OCI-LY3 (cell line): ENCODE results near the gene ELP2.

Source experiments
- CTCF ChIP-seq: fragments of 200-600, 300-600 bp; sonication (generic); IDR thresholded peaks from 2 replicates; pipeline ENCODE4 v1.5.1; 2014; ENCODE audit warnings: antibody characterized with exemption, low read length, low read depth
- EZH2phosphoT487 ChIP-seq: fragments of 200-600 bp; shearing (Covaris generic); IDR thresholded peaks from 2 replicates; pipeline ENCODE4 v1.6.1; 2018; ENCODE audit warnings: antibody characterized with exemption, mixed run types, low read depth

DNA sequence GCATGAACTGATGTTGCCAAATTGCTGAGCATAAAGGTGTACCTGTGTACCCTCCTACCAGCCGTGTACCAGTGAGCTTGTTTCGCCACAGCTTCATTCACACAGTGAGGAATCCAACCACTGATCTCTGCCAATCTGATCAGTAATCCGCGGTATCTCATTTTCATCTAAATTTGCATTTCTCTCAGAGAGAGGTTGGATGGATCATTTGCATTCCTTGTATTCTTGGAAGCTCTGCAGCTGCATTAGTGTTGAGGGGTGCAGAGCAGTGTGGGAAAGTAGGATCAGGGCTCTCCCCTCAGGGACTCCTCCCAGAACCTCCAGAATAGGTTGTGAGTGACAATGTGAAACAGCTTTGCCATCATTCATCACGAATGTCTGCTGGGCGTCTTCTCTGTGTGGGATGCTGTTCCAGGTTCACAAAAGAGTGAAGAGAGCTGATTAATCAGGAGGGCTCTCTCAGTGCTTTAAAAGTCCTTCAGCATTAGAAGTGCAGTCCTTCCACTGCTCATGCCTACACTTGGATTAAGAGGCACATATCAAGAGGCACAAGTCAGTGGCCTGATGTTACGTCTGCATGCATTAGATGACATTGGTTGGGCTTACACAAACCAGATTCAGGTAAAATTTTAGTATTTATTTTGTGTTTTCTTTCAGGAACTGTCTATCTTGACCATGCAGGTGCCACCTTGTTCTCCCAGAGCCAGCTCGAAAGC, 65.1 kb downstream of the ELP2 start:
- TF ChIP-seq CTCF (no peak), EZH2phosphoT487 (no peak)
